Kidney (tissue), 14 donors: ENCODE results near the gene GATB. TPM values are rescaled to one million over a fixed set of nuclear protein-coding genes. Genes with fewer than 3 reads are reported as not detected.

Source experiments
- DNase-seq, 5 donors: peaks; one replicate each; pipeline ENCODE4 v3.0.0-alpha.2; 2013 to 2020
- FAIRE-seq: peaks from 2 replicates; lab custom pipeline; 2012; peaks lifted over from hg19 to GRCh38; lab: Jason Lieb, UNC
- H3K27ac ChIP-seq, 2 donors: one replicate each; pipeline ENCODE4 v1.7.0; 2013; ENCODE audit warnings: low read depth in 2 of 2, low read length in 2 of 2, inconsistent platforms in 1 of 2
- H3K27me3 ChIP-seq: one replicate; pipeline ENCODE4 v1.7.1; 2013; ENCODE audit warnings: low read length, inconsistent platforms; ENCODE audit not compliant: control insufficient read depth, insufficient read depth
- H3K36me3 ChIP-seq, 3 donors: one replicate each; pipeline versions ENCODE4 v1.7.0 to v1.7.1; 2013; ENCODE audit warnings: low read length in 3 of 3, control low read depth in 1 of 3, inconsistent platforms in 1 of 3; ENCODE audit not compliant: insufficient read depth in 3 of 3, control insufficient read depth in 2 of 3
- H3K4me1 ChIP-seq, 3 donors: one replicate each; pipeline versions ENCODE4 v1.7.0 to v1.7.1; 2013; ENCODE audit warnings: low read length in 3 of 3, inconsistent platforms in 1 of 3, low read depth in 1 of 3; ENCODE audit not compliant: control insufficient read depth in 2 of 3, insufficient read depth in 2 of 3
- H3K4me3 ChIP-seq, 3 donors: one replicate each; pipeline versions ENCODE4 v1.7.0 to v1.8.1; 2013; ENCODE audit warnings: low read length in 3 of 3, control low read depth in 1 of 3, inconsistent platforms in 1 of 3
- H3K9ac ChIP-seq, 3 donors: one replicate each; pipeline versions ENCODE4 v1.7.0 to v1.7.1; 2013; ENCODE audit warnings: low read length in 3 of 3, control low read depth in 1 of 3, inconsistent platforms in 1 of 3
- H3K9me3 ChIP-seq, 3 donors: one replicate each; pipeline versions ENCODE4 v1.7.0 to v1.7.1; 2013; ENCODE audit warnings: low read length in 3 of 3, control low read depth in 1 of 3, inconsistent platforms in 1 of 3; ENCODE audit not compliant: control insufficient read depth in 2 of 3, insufficient read depth in 1 of 3
- intact Hi-C: fragments of 100-400 bp; cut with DNase I; formaldehyde crosslinking; loops from one replicate; pipeline ENCODE4 v1.11.1; 2022
- polyA plus RNA-seq: library from polyadenylated mRNA; stranded (reverse); fragments of 350-450 nt; fragmentation: Illumina TruSeq; extraction: RNeasy Lipid Tissue Mini Kit (QIAGEN cat#74804); gene quantifications from one replicate; pipeline ENCODE4 v1.2.3, GENCODE V29; 2014; ENCODE audit warnings: low read depth, low replicate concordance; ENCODE audit not compliant: insufficient read depth
- total RNA-seq: library from RNA; stranded (reverse); fragmentation: NEBNext Ultra II Directional; extraction: Animal tissue kit (Norgen Biotek cat#: 25700); gene quantifications from one replicate; pipeline ENCODE4 v1.2.1, GENCODE V29; 2021
- TF ChIP-seq, protein P1 (sequence below): IDR thresholded peaks from 3 replicates; pipeline ENCODE4 v1.5.1; 2012; ENCODE audit warnings: mild to moderate bottlenecking, moderate library complexity, borderline replicate concordance; ENCODE audit not compliant: insufficient read depth; ENCODE audit errors: extremely low read depth
- donor health status: control.
- donor health status: control.
- donor health status: control.
- donor health status: control.
- donor health status: control.
- donor health status: DM: yes; HTN: yes; CAD: no.
- donor health status: Normal renal cell carcinoma (clear cell type).

The GATB gene
- total and polyA plus RNA-seq, 2 donors from 2014 or later = 17.0 to 50.9 TPM

- H3K27me3 ChIP-seq = no peaks in the 10 kb centered on the region
- H3K9ac ChIP-seq = no peak overlapping the region
- no peak for DNase-seq
- H3K4me3 ChIP-seq = no peak overlapping the region
- H3K27ac ChIP-seq = no peak overlapping the region
- no peak for FAIRE-seq
- no peaks in the 10 kb centered on the region for H3K4me1 ChIP-seq
- TF ChIP-seq, protein P1, sequence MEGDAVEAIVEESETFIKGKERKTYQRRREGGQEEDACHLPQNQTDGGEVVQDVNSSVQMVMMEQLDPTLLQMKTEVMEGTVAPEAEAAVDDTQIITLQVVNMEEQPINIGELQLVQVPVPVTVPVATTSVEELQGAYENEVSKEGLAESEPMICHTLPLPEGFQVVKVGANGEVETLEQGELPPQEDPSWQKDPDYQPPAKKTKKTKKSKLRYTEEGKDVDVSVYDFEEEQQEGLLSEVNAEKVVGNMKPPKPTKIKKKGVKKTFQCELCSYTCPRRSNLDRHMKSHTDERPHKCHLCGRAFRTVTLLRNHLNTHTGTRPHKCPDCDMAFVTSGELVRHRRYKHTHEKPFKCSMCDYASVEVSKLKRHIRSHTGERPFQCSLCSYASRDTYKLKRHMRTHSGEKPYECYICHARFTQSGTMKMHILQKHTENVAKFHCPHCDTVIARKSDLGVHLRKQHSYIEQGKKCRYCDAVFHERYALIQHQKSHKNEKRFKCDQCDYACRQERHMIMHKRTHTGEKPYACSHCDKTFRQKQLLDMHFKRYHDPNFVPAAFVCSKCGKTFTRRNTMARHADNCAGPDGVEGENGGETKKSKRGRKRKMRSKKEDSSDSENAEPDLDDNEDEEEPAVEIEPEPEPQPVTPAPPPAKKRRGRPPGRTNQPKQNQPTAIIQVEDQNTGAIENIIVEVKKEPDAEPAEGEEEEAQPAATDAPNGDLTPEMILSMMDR = no peak
- intact Hi-C loops = no loop called here
- no peaks in the 10 kb centered on the region for H3K9me3 ChIP-seq
- H3K36me3 ChIP-seq = peaks cover 0 to 3% (median 0%) of the 10 kb centered on the region in 3 donors
Measured at GRCh38 chr4:151727365-151727764, 33.4 kb downstream of the GATB start.

DNA sequence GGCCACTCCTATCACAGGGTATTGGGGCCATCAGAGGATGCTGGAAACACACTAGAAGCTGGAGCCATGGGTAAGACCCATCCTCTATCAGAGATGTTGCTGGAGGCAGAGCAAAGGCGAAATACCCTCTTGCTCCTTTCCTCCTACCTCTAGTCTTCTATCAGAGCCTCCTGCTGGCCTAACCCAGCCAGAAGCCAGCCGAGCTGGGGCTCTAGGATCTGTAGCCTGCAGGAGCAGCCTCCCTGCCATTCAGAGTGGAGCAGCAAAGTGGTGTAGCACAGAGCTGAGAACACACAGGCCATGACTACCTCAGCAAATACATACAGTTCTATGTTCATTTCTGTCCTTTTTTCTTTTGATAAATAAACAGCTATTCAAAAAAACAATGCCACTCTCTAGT, 35.7 kb downstream of the GATB start:
- TF ChIP-seq, protein P1 = no peak
- H3K36me3 ChIP-seq = peaks cover 0 to 3% (median 0%) of the 10 kb centered on the region in 3 donors
- intact Hi-C loops = no loop called here
- H3K9me3 ChIP-seq = no peaks in the 10 kb centered on the region
- no peak for FAIRE-seq
- H3K9ac ChIP-seq = no peak overlapping the region
- no peak for DNase-seq
- no peak overlapping the region for H3K4me3 ChIP-seq
- no peak overlapping the region for H3K27ac ChIP-seq
- no peaks in the 10 kb centered on the region for H3K4me1 ChIP-seq
- no peaks in the 10 kb centered on the region for H3K27me3 ChIP-seq

- H3K9ac ChIP-seq = no peak overlapping the region
- H3K27me3 ChIP-seq = no peaks in the 10 kb centered on the region
- intact Hi-C loops = no loop called here
- TF ChIP-seq, protein P1 = no peak
- no peak overlapping the region for H3K27ac ChIP-seq
- H3K9me3 ChIP-seq = no peaks in the 10 kb centered on the region
- DNase-seq (no peak), FAIRE-seq (no peak)
- H3K36me3 ChIP-seq = peaks cover 0 to 5% (median 0%) of the 10 kb centered on the region in 3 donors
- no peaks in the 10 kb centered on the region for H3K4me1 ChIP-seq
- no peak overlapping the region for H3K4me3 ChIP-seq
Measured at GRCh38 chr4:151721916-151722315, 38.9 kb downstream of the GATB start.

GRCh38 chr4:151721466-151721865, 39.3 kb downstream of the GATB start:
- TF ChIP-seq, protein P1 = no peak
- H3K9ac ChIP-seq = no peak overlapping the region
- H3K36me3 ChIP-seq = peaks cover 0 to 5% (median 0%) of the 10 kb centered on the region in 3 donors
- H3K4me3 ChIP-seq = no peak overlapping the region
- no peak overlapping the region for H3K27ac ChIP-seq
- FAIRE-seq (no peak), DNase-seq (peak in 4 of 5 donors; percentile 43 to 62 (median 48))
- no peaks in the 10 kb centered on the region for H3K27me3 ChIP-seq
- no peaks in the 10 kb centered on the region for H3K9me3 ChIP-seq
- intact Hi-C loops = no loop called here
- no peaks in the 10 kb centered on the region for H3K4me1 ChIP-seq
